HG02852 (cell line): ENCODE measurements around the gene RNF38.
A peak's percentile ranks its signal among the peaks of the same experiment; 100 is the strongest.
"Not testable (repeated sequence)": the region's sequence is repeated elsewhere in the genome, so short reads cannot be mapped to it uniquely, and the experiment has no call there.

Experiments
- ATAC-seq: cut with Tn5 transposase; IDR thresholded peaks from one replicate; pipeline ENCODE4 v1.9.1; 2021; ENCODE audit warnings: mild to moderate bottlenecking, moderate library complexity; ENCODE audit not compliant: unreplicated experiment

RNF38 gene

GRCh38 chr9:36407122-36407723 lies 7.2 kb upstream of the RNF38 start:
- peak; percentile 59 for ATAC-seq

- ATAC-seq: no peak
These were observed 2.5 kb upstream of the RNF38 start for GRCh38 chr9:36402536-36402935.

GRCh38 chr9:36401897-36402480 lies 1.9 kb upstream of the RNF38 start:
- ATAC-seq: no peak

- ATAC-seq: peak; percentile 67
These were observed 1.2 kb upstream of the RNF38 start for GRCh38 chr9:36401164-36401740.

GRCh38 chr9:36400332-36401163 lies 479 bp upstream of the RNF38 start:
- peak; percentile 62 for ATAC-seq

GRCh38 chr9:36398745-36399144 lies 1.3 kb downstream of the RNF38 start:
- ATAC-seq: no peak

- ATAC-seq: no peak
These were observed 3.1 kb downstream of the RNF38 start for GRCh38 chr9:36396985-36397384.

GRCh38 chr9:36392489-36392888 lies 7.6 kb downstream of the RNF38 start:
- no peak for ATAC-seq

GRCh38 chr9:36389590-36389989 lies 10.5 kb downstream of the RNF38 start:
- no peak for ATAC-seq

GRCh38 chr9:36386396-36386965 lies 13.6 kb downstream of the RNF38 start:
- not testable (repeated sequence) for ATAC-seq

- no peak for ATAC-seq
These were observed 17.6 kb downstream of the RNF38 start for GRCh38 chr9:36382484-36382883.

- no peak for ATAC-seq
These were observed 35.5 kb downstream of the RNF38 start for GRCh38 chr9:36364577-36364976.

GRCh38 chr9:36363448-36363847 lies 36.6 kb downstream of the RNF38 start:
- no peak for ATAC-seq

GRCh38 chr9:36358486-36358885 lies 41.6 kb downstream of the RNF38 start:
- no peak for ATAC-seq

GRCh38 chr9:36357639-36358038 lies 42.4 kb downstream of the RNF38 start:
- ATAC-seq: no peak

GRCh38 chr9:36346569-36346968 lies 53.5 kb downstream of the RNF38 start:
- ATAC-seq: no peak

GRCh38 chr9:36345103-36345846 lies 54.8 kb downstream of the RNF38 start:
- ATAC-seq: no peak

GRCh38 chr9:36341936-36342577 lies 58.0 kb downstream of the RNF38 start:
- ATAC-seq: no peak

- no peak for ATAC-seq
These were observed 62.2 kb downstream of the RNF38 start for GRCh38 chr9:36337865-36338264.

- no peak for ATAC-seq
These were observed 63.1 kb downstream of the RNF38 start for GRCh38 chr9:36337002-36337401.
